Measurements from ENCODE around the gene DGKG.

Gene DGKG

GRCh38 chr3:186117521-186118134 lies 244.4 kb downstream of the DGKG start:
- no peak for DNase-seq (ENCODE audit: low spot score)
- in situ Hi-C loops (cut with MboI; ENCODE audit: low sequenced_read_pairs, unreplicated experiment), result no loop called here
- no peak for TF ChIP-seq CTCF (IDR thresholded peaks at IDR 0.05; ENCODE audit: borderline replicate concordance, control extremely low read depth, extremely low read depth, insufficient read depth, missing control alignments)

- in situ Hi-C loops (cut with MboI; ENCODE audit: low sequenced_read_pairs, unreplicated experiment), result no loop called here
These were observed 246.6 kb downstream of the DGKG start for GRCh38 chr3:186115239-186115996.

GRCh38 chr3:186110975-186111974 lies 250.8 kb downstream of the DGKG start:
- in situ Hi-C loops (cut with MboI; ENCODE audit: low sequenced_read_pairs, unreplicated experiment), result no loop called here
- DNase-seq (ENCODE audit: low spot score), result peak; percentile 39
- no peak for TF ChIP-seq CTCF (IDR thresholded peaks at IDR 0.05; ENCODE audit: borderline replicate concordance, control extremely low read depth, extremely low read depth, insufficient read depth, missing control alignments)

More at GRCh38 chr3:186115239-186115996, 246.6 kb downstream of the DGKG start:
- no peak for DNase-seq (ENCODE audit: low spot score)
- no peak for TF ChIP-seq CTCF (IDR thresholded peaks at IDR 0.05; ENCODE audit: borderline replicate concordance, control extremely low read depth, extremely low read depth, insufficient read depth, missing control alignments)

- in situ Hi-C loops (cut with MboI; ENCODE audit: low sequenced_read_pairs, unreplicated experiment), result no loop called here
- DNase-seq (ENCODE audit: low spot score), result no peak
- TF ChIP-seq CTCF (IDR thresholded peaks at IDR 0.05; ENCODE audit: borderline replicate concordance, control extremely low read depth, extremely low read depth, insufficient read depth, missing control alignments), result no peak
These were observed 251.9 kb downstream of the DGKG start for GRCh38 chr3:186109897-186110803.

- in situ Hi-C loops (cut with MboI; ENCODE audit: low sequenced_read_pairs, unreplicated experiment), result no loop called here
- TF ChIP-seq CTCF (IDR thresholded peaks at IDR 0.05; ENCODE audit: borderline replicate concordance, control extremely low read depth, extremely low read depth, insufficient read depth, missing control alignments), result no peak
- peak; percentile 98 for DNase-seq (ENCODE audit: low spot score)
These were observed 252.8 kb downstream of the DGKG start, which contains the start of gene ETV5 for GRCh38 chr3:186108941-186109865. ETV5 (minus strand) TSS chr3:186109089; CDS start chr3:186105868, 3,221 bp downstream.

Data from GM13976 (cell line).